Neural cell (in vitro differentiated cells): ENCODE results near the gene TRAK1.

ENCODE experiments used
- EP300 ChIP-seq: fragments of 450-650 bp; conservative IDR thresholded peaks from 2 replicates; pipeline ENCODE4 v1.6.1; 2014; ENCODE audit warnings: antibody characterized with exemption, mild to moderate bottlenecking, moderate library complexity; ENCODE audit not compliant: poor library complexity, severe bottlenecking
- EZH2 ChIP-seq: fragments of 200-600, 300-800 bp; shearing (Covaris generic), sonication (generic); IDR thresholded peaks from 2 replicates; pipeline ENCODE4 v1.6.1; 2014; ENCODE audit warnings: antibody characterized with exemption, low read length, borderline replicate concordance, mild to moderate bottlenecking; ENCODE audit not compliant: insufficient read depth, poor library complexity, severe bottlenecking
- MXI1 ChIP-seq: fragments of 450-650 bp; conservative IDR thresholded peaks from 2 replicates; pipeline ENCODE4 v1.6.1; 2014; ENCODE audit warnings: antibody characterized with exemption, mild to moderate bottlenecking; ENCODE audit not compliant: poor library complexity, severe bottlenecking
- POLR2AphosphoS5 ChIP-seq: IDR thresholded peaks from 2 replicates; pipeline ENCODE4 v1.6.1; 2012
- RAD21 ChIP-seq: fragments of 450-650 bp; conservative IDR thresholded peaks from 2 replicates; pipeline ENCODE4 v1.6.1; 2014; ENCODE audit warnings: antibody characterized with exemption, mild to moderate bottlenecking, moderate library complexity
- TAF1 ChIP-seq: IDR thresholded peaks from 2 replicates; pipeline ENCODE4 v1.6.1; 2012; ENCODE audit warnings: low read depth
- TF ChIP-seq, protein P1 (sequence below): fragments of 450-650 bp; IDR thresholded peaks from 2 replicates; pipeline ENCODE4 v1.5.1; 2014; ENCODE audit warnings: antibody characterized with exemption, mild to moderate bottlenecking, moderate library complexity; ENCODE audit not compliant: poor library complexity, severe bottlenecking

DNA sequence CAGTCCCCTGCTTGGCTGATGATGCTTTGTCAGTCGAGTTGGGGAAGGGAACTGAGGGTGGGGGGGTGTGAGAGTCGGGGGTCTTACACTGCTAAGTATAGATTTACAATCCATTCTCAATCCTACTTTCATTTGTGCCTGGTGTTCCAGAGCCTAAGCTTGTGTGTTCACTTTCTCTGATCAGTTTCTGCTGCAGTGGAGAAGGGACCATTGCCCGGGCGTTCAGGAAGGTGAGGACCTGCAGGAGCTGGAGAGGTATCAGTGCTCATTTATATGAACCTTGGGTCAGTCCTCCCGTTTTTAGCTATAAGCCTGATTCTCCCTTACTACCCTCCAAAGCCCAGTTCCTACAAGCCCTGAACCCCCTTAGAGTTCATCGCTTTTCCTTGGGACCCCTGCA lies 41.0 kb upstream of the TRAK1 start:
- TF ChIP-seq, protein P1, sequence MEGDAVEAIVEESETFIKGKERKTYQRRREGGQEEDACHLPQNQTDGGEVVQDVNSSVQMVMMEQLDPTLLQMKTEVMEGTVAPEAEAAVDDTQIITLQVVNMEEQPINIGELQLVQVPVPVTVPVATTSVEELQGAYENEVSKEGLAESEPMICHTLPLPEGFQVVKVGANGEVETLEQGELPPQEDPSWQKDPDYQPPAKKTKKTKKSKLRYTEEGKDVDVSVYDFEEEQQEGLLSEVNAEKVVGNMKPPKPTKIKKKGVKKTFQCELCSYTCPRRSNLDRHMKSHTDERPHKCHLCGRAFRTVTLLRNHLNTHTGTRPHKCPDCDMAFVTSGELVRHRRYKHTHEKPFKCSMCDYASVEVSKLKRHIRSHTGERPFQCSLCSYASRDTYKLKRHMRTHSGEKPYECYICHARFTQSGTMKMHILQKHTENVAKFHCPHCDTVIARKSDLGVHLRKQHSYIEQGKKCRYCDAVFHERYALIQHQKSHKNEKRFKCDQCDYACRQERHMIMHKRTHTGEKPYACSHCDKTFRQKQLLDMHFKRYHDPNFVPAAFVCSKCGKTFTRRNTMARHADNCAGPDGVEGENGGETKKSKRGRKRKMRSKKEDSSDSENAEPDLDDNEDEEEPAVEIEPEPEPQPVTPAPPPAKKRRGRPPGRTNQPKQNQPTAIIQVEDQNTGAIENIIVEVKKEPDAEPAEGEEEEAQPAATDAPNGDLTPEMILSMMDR, result no peak
- TF ChIP-seq EP300, result no peak
- no peak for TF ChIP-seq RAD21
- TF ChIP-seq POLR2AphosphoS5, result no peak
- TF ChIP-seq EZH2, result no peak
- no peak for TF ChIP-seq MXI1
- no peak for TF ChIP-seq TAF1
